Glutamatergic neuron (in vitro differentiated cells): ENCODE data around the gene TTC4. TPM values are rescaled to one million over a fixed set of nuclear protein-coding genes. Genes with fewer than 3 reads are reported as not detected.

Source experiments
- DNase-seq: peaks from one replicate; pipeline ENCODE4 v3.0.0; 2022
- H3K27ac Mint-ChIP-seq: one replicate; pipeline ENCODE4 v1.8.0; 2020; ENCODE audit warnings: mild to moderate bottlenecking, mixed read lengths, inconsistent platforms; ENCODE audit not compliant: unreplicated experiment
- H3K27me3 Mint-ChIP-seq: one replicate; pipeline ENCODE4 v1.8.0; 2020; ENCODE audit warnings: mild to moderate bottlenecking, moderate library complexity, mixed read lengths, inconsistent platforms; ENCODE audit not compliant: unreplicated experiment
- H3K36me3 Mint-ChIP-seq: one replicate; pipeline ENCODE4 v1.8.0; 2020; ENCODE audit warnings: mild to moderate bottlenecking, mixed read lengths, inconsistent platforms; ENCODE audit not compliant: unreplicated experiment
- H3K4me1 Mint-ChIP-seq: one replicate; pipeline ENCODE4 v1.8.0; 2020; ENCODE audit warnings: mild to moderate bottlenecking, low read depth, mixed read lengths, inconsistent platforms; ENCODE audit not compliant: unreplicated experiment
- H3K4me3 Mint-ChIP-seq: one replicate; pipeline ENCODE4 v1.8.0; 2020; ENCODE audit warnings: mild to moderate bottlenecking, mixed read lengths, inconsistent platforms; ENCODE audit not compliant: unreplicated experiment
- H3K9me3 Mint-ChIP-seq: one replicate; pipeline ENCODE4 v1.8.0; 2020; ENCODE audit warnings: mild to moderate bottlenecking, moderate library complexity, mixed read lengths, inconsistent platforms; ENCODE audit not compliant: unreplicated experiment
- CTCF ChIP-seq: fragments of 200-600 bp; sonication (generic); IDR thresholded peaks from one replicate; pipeline ENCODE4 v1.5.0; 2021; ENCODE audit not compliant: partially characterized antibody, unreplicated experiment
- total RNA-seq: library from RNA; stranded (reverse); fragmentation: NEBNext Ultra II Directional; extraction: Animal tissue kit (Norgen Biotek cat#: 25700); gene quantifications from one replicate; pipeline ENCODE4 v1.2.1, GENCODE V29; 2021; ENCODE audit not compliant: unreplicated experiment

Gene TTC4
- total RNA-seq, 1 donor from 2014 or later: 14.3 TPM

DNA sequence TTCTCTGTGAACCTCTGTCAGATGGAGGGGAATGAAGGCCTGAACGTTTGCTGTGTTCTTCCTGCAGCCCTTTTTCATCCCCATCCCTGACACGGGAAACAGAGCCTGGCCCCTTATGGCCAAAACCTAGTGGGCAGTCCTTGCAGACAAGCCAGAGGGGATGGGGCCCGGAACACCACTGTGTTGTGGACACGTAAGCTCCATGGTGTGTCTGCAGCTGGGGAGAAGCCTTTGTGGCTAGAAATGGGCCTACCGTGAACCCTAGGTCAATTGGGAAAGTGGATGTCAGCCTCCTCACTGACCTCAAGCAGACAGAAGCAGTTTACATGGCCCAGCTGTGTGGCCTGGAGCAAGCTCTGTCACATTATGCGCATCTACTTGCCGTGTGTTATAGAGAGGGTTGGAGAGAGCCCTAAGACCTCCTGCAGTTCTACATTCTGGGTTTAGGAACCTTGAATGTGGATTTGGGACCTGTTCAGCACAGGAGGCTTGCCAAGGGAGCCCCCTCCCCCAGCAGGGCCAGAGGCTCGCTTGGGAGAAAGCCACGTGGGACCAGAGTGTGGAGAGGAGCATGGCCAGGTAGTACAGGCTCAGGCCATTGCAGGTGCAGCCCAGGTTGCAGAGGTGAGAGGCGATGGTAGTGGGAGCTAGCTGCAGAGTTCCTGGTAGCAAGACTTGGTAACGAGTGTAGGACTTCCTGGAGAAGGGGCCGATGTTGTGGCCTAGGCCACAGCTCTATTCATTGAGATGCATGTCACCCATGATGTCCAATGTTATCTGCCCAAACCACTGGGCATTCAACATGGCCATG lies 28.0 kb downstream of the TTC4 start:
- DNase-seq: no peak
- Mint-ChIP-seq H3K4me1 (peaks cover 3% of the 10 kb centered on the region), H3K27me3 (no peaks in the 10 kb centered on the region), H3K9me3 (peaks cover 1% of the 10 kb centered on the region), H3K36me3 (no peaks in the 10 kb centered on the region), H3K27ac (no peak overlapping the region), H3K4me3 (no peak overlapping the region)
- no peak for TF ChIP-seq CTCF

GRCh38 chr1:54744696-54745095 lies 29.0 kb downstream of the TTC4 start:
- H3K9me3 Mint-ChIP-seq: peaks cover 1% of the 10 kb centered on the region
- H3K4me3 Mint-ChIP-seq: no peak overlapping the region
- DNase-seq: no peak
- H3K27ac Mint-ChIP-seq: no peak overlapping the region
- peaks cover 3% of the 10 kb centered on the region for H3K4me1 Mint-ChIP-seq
- TF ChIP-seq CTCF: no peak
- H3K27me3 Mint-ChIP-seq: peaks cover 2% of the 10 kb centered on the region
- H3K36me3 Mint-ChIP-seq: no peaks in the 10 kb centered on the region

DNA sequence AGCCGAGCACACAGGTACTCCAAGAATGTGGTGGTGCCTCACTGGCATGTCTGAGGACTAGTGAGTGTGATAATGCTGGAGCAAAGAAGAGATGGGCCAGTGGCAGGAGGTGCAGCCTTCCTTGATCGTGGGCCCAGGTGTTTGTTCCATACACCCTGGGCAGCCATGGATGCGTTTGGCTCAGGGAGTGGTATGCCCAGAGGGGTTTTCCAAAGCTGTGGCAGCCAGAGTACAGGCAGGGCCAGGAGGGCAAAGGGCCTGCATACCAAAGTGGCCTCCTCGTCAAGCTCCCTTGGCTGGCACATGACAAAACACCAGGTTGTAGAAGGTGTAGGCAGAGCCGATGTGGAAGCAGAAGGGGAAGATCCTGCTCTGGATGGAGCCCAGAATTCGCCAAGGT lies 29.6 kb downstream of the TTC4 start:
- DNase-seq: no peak
- H3K36me3 Mint-ChIP-seq: no peaks in the 10 kb centered on the region
- peaks cover 3% of the 10 kb centered on the region for H3K4me1 Mint-ChIP-seq
- no peak overlapping the region for H3K4me3 Mint-ChIP-seq
- H3K27me3 Mint-ChIP-seq: peaks cover 2% of the 10 kb centered on the region
- peaks cover 1% of the 10 kb centered on the region for H3K9me3 Mint-ChIP-seq
- no peak for TF ChIP-seq CTCF
- no peak overlapping the region for H3K27ac Mint-ChIP-seq

DNA sequence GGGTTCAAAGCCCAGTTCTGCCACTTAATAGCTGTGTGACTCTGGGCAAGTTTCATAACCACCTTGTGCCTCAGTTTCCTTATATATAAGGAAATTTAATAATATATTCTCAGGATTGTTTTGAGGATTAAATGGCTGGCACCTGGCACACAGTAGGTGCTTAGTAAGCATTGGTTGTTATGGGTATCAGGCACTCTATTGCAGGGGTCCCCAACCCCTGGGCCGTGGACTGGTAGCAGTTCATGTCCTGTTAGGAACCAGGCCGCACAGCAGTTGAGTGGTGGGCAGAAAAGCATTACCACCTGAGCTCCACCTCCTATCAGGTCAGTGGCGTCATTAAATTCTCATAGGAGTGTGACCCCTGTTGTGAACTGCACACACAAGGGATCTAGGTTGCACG lies 30.2 kb downstream of the TTC4 start:
- peaks cover 2% of the 10 kb centered on the region for H3K27me3 Mint-ChIP-seq
- no peaks in the 10 kb centered on the region for H3K36me3 Mint-ChIP-seq
- no peak for TF ChIP-seq CTCF
- peaks cover 3% of the 10 kb centered on the region for H3K4me1 Mint-ChIP-seq
- no peak overlapping the region for H3K4me3 Mint-ChIP-seq
- no peak for DNase-seq
- peaks cover 1% of the 10 kb centered on the region for H3K9me3 Mint-ChIP-seq
- H3K27ac Mint-ChIP-seq: no peak overlapping the region

DNA sequence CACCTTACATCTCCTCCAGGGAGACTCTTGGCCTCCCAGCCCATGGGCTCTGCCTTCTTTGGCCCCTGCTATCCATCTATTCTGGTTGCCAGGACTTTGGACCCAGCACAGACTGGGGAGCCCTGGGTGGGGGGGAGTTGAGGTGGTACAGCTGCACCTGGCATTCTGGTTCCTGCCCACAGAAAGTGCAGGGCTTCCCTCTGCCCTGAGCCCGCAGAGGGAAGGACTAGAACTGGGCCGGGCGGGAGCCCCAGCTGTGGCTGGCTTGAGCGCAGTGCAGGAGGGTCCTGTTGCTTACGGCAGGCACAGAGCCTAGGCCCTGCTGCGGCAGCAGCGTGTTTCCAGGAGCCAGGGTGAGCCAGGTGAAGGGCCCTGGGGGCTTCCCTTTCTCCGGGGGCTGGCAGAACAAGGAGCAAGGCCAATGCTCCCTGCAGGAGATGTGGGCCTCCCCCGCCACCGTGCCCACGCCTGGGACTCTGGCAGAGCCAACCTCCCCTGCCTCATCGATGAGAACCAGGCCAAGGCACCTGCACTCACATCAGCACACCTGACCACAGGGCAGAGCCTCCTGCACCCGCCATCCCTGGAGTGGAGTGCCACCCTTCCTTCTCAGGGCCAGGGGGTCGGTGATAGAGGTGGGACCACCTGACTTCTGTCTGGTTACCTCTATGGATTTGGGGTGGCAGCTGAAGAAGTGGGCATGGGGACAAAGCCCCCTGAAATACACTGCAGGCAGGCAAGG lies 32.6 kb downstream of the TTC4 start:
- Mint-ChIP-seq H3K9me3 (peaks cover 1% of the 10 kb centered on the region), H3K27me3 (peaks cover 2% of the 10 kb centered on the region), H3K4me3 (no peak overlapping the region), H3K27ac (no peak overlapping the region), H3K36me3 (no peaks in the 10 kb centered on the region), H3K4me1 (no peaks in the 10 kb centered on the region)
- TF ChIP-seq CTCF: no peak
- no peak for DNase-seq
